Central memory CD8-positive, alpha-beta T cell (primary cell): Measurements from ENCODE around the gene CCDC117.
"Not testable (repeated sequence)": the region's sequence is repeated elsewhere in the genome, so short reads cannot be mapped to it uniquely, and the experiment has no call there.

Source experiments
- ATAC-seq: fragments of 150-1000 bp; cut with Tn5 transposase; replicated peaks from 2 replicates; pipeline ENCODE4 v1.10.0; 2022; ENCODE audit warnings: mild to moderate bottlenecking, moderate FRiP score, moderate number of reproducible peaks; ENCODE audit not compliant: poor library complexity, severe bottlenecking; ENCODE audit errors: extremely low read depth
- DNase-seq, 2 donors: peaks; one replicate each; pipeline ENCODE4 v3.0.0; 2021; ENCODE audit warnings: low spot score in 2 of 2
- H3K27ac Mint-ChIP-seq: one replicate; pipeline ENCODE4 v1.8.0; 2022; ENCODE audit warnings: low read depth, mild to moderate bottlenecking, moderate library complexity, mixed read lengths
- H3K27me3 Mint-ChIP-seq: one replicate; pipeline ENCODE4 v1.8.0; 2022; ENCODE audit warnings: mixed read lengths
- H3K36me3 Mint-ChIP-seq: one replicate; pipeline ENCODE4 v1.8.0; 2022; ENCODE audit warnings: mild to moderate bottlenecking, moderate library complexity, mixed read lengths; ENCODE audit not compliant: insufficient read depth
- H3K4me1 Mint-ChIP-seq: one replicate; pipeline ENCODE4 v1.8.0; 2022; ENCODE audit warnings: mixed read lengths
- H3K4me3 Mint-ChIP-seq: one replicate; pipeline ENCODE4 v1.8.0; 2022; ENCODE audit warnings: mild to moderate bottlenecking, moderate library complexity, mixed read lengths
- H3K9me3 Mint-ChIP-seq: one replicate; pipeline ENCODE4 v1.8.0; 2022; ENCODE audit warnings: mixed read lengths

Gene CCDC117

GRCh38 chr22:28817064-28817463 is 44.6 kb downstream of the CCDC117 start:
- ATAC-seq, result no peak
- no peak overlapping the region for H3K27ac Mint-ChIP-seq
- H3K27me3 Mint-ChIP-seq, result no peaks in the 10 kb centered on the region
- peaks cover 61% of the 10 kb centered on the region for H3K4me1 Mint-ChIP-seq
- H3K4me3 Mint-ChIP-seq, result no peak overlapping the region
- DNase-seq, result no peak
- peaks cover 5% of the 10 kb centered on the region for H3K36me3 Mint-ChIP-seq
- no peaks in the 10 kb centered on the region for H3K9me3 Mint-ChIP-seq

GRCh38 chr22:28817919-28818859 is 45.7 kb downstream of the CCDC117 start:
- H3K36me3 Mint-ChIP-seq, result peaks cover 5% of the 10 kb centered on the region
- H3K9me3 Mint-ChIP-seq, result no peaks in the 10 kb centered on the region
- H3K27me3 Mint-ChIP-seq, result no peaks in the 10 kb centered on the region
- peak overlapping the region; percentile 51 for H3K27ac Mint-ChIP-seq
- DNase-seq, result no peak
- peak overlapping the region; percentile 38 for H3K4me3 Mint-ChIP-seq
- no peak for ATAC-seq
- H3K4me1 Mint-ChIP-seq, result peaks cover 61% of the 10 kb centered on the region

- ATAC-seq (no peak), DNase-seq (no peak)
- Mint-ChIP-seq H3K9me3 (no peaks in the 10 kb centered on the region), H3K27me3 (no peaks in the 10 kb centered on the region), H3K36me3 (peaks cover 5% of the 10 kb centered on the region), H3K27ac (peak overlapping the region; percentile 25), H3K4me1 (peaks cover 52% of the 10 kb centered on the region), H3K4me3 (no peak overlapping the region)
These were observed 47.0 kb downstream of the CCDC117 start for GRCh38 chr22:28819253-28820096.

- Mint-ChIP-seq H3K4me3 (no peak overlapping the region), H3K27ac (no peak overlapping the region), H3K27me3 (no peaks in the 10 kb centered on the region), H3K4me1 (peaks cover 42% of the 10 kb centered on the region), H3K9me3 (no peaks in the 10 kb centered on the region), H3K36me3 (peaks cover 6% of the 10 kb centered on the region)
- ATAC-seq, result no peak
- DNase-seq, result no peak
These were observed 48.4 kb downstream of the CCDC117 start for GRCh38 chr22:28820885-28821284.

GRCh38 chr22:28821452-28821851 is 49.0 kb downstream of the CCDC117 start:
- H3K27ac Mint-ChIP-seq, result no peak overlapping the region
- H3K4me3 Mint-ChIP-seq, result no peak overlapping the region
- H3K9me3 Mint-ChIP-seq, result no peaks in the 10 kb centered on the region
- no peak for DNase-seq
- H3K27me3 Mint-ChIP-seq, result no peaks in the 10 kb centered on the region
- ATAC-seq, result no peak
- peaks cover 43% of the 10 kb centered on the region for H3K4me1 Mint-ChIP-seq
- H3K36me3 Mint-ChIP-seq, result peaks cover 6% of the 10 kb centered on the region

- H3K9me3 Mint-ChIP-seq, result no peaks in the 10 kb centered on the region
- peak overlapping the region; percentile 31 for H3K4me3 Mint-ChIP-seq
- ATAC-seq (peak; percentile 73), DNase-seq (no peak)
- H3K27me3 Mint-ChIP-seq, result no peaks in the 10 kb centered on the region
- H3K27ac Mint-ChIP-seq, result peak overlapping the region; percentile 74
- peaks cover 49% of the 10 kb centered on the region for H3K4me1 Mint-ChIP-seq
- H3K36me3 Mint-ChIP-seq, result peaks cover 5% of the 10 kb centered on the region
These were observed 50.5 kb downstream of the CCDC117 start for GRCh38 chr22:28822930-28823551.

GRCh38 chr22:28824455-28824854 is 52.0 kb downstream of the CCDC117 start:
- DNase-seq, H3K27ac Mint-ChIP-seq, H3K27me3 Mint-ChIP-seq, H3K9me3 Mint-ChIP-seq, H3K4me3 Mint-ChIP-seq, ATAC-seq, H3K36me3 Mint-ChIP-seq: not testable (repeated sequence)
- H3K4me1 Mint-ChIP-seq, result peaks cover 48% of the 10 kb centered on the region

- H3K4me3 Mint-ChIP-seq, ATAC-seq, DNase-seq, H3K27me3 Mint-ChIP-seq, H3K27ac Mint-ChIP-seq, H3K36me3 Mint-ChIP-seq, H3K9me3 Mint-ChIP-seq: not testable (repeated sequence)
- H3K4me1 Mint-ChIP-seq, result peaks cover 52% of the 10 kb centered on the region
These were observed 53.9 kb downstream of the CCDC117 start for GRCh38 chr22:28826430-28826829.

GRCh38 chr22:28826921-28827320 is 54.4 kb downstream of the CCDC117 start:
- Mint-ChIP-seq H3K4me3 (no peak overlapping the region), H3K4me1 (peaks cover 51% of the 10 kb centered on the region), H3K36me3 (peaks cover 3% of the 10 kb centered on the region), H3K27me3 (no peaks in the 10 kb centered on the region), H3K27ac (no peak overlapping the region), H3K9me3 (no peaks in the 10 kb centered on the region)
- DNase-seq (no peak), ATAC-seq (no peak)

GRCh38 chr22:28829358-28830181 is 57.1 kb downstream of the CCDC117 start:
- Mint-ChIP-seq H3K27ac (no peak overlapping the region), H3K4me1 (peaks cover 46% of the 10 kb centered on the region), H3K4me3 (no peak overlapping the region), H3K36me3 (peaks cover 4% of the 10 kb centered on the region), H3K9me3 (no peaks in the 10 kb centered on the region), H3K27me3 (no peaks in the 10 kb centered on the region)
- DNase-seq, result peak; percentile 56 to 59
- ATAC-seq, result peak; percentile 36

- Mint-ChIP-seq H3K27ac (no peak overlapping the region), H3K4me1 (peaks cover 46% of the 10 kb centered on the region)
These were observed 57.9 kb downstream of the CCDC117 start for GRCh38 chr22:28830441-28830840.

More at GRCh38 chr22:28830441-28830840, 57.9 kb downstream of the CCDC117 start:
- H3K36me3 Mint-ChIP-seq, result peaks cover 2% of the 10 kb centered on the region
- no peaks in the 10 kb centered on the region for H3K9me3 Mint-ChIP-seq
- DNase-seq, result no peak
- no peaks in the 10 kb centered on the region for H3K27me3 Mint-ChIP-seq
- H3K4me3 Mint-ChIP-seq, result no peak overlapping the region
- ATAC-seq, result no peak
